ENCODE results near the gene NOXO1. TPM values are rescaled to one million over a fixed set of nuclear protein-coding genes. Genes with fewer than 3 reads are reported as not detected.
"Not testable (repeated sequence)": the region's sequence is repeated elsewhere in the genome, so short reads cannot be mapped to it uniquely, and the experiment has no call there.

Gene NOXO1
- polyA plus RNA-seq, 1 experiment, result not detected

GRCh38 chr16:1963806-1964505, 17.3 kb downstream of the NOXO1 start:
- DNase-seq (ENCODE audit: low read depth, low spot score), result no peak
- CTCF ChIA-PET, result interaction anchor here (0.7 to 0.9 kb wide), 2 partner anchors 245 to 1622 kb away, joined by 4 to 6 read pairs; no protein-coding TSS in a partner anchor
- H3K27ac ChIP-seq (ENCODE audit: low read depth, low read length), result peak overlapping the region; percentile 75
- H3K9me3 ChIP-seq (ENCODE audit: control insufficient read depth, insufficient read depth, low read length), result no peaks in the 10 kb centered on the region; the same call in 1 of the 2 replicates
- no peak for TF ChIP-seq CTCF (IDR thresholded peaks at IDR 0.05; ENCODE audit: low read depth, low read length)
- peak overlapping the region; percentile 90 for H3K4me3 ChIP-seq (ENCODE audit: low read depth, low read length)
- no peaks in the 10 kb centered on the region for H3K27me3 ChIP-seq (ENCODE audit: control insufficient read depth, insufficient read depth, low read length)
- POLR2A ChIA-PET, result interaction anchor here (0.6 to 2.0 kb wide), 38 partner anchors 8 to 772 kb away, joined by 3 to 20 read pairs (median 5); partner anchors contain the start of genes ECI1, FAHD1, GFER and HAGH

- H3K27ac ChIP-seq (ENCODE audit: low read depth, low read length); DNase-seq (ENCODE audit: low read depth, low spot score); CTCF ChIA-PET; H3K27me3 ChIP-seq (ENCODE audit: control insufficient read depth, insufficient read depth, low read length); H3K9me3 ChIP-seq (ENCODE audit: control insufficient read depth, insufficient read depth, low read length): not testable (repeated sequence)
- POLR2A ChIA-PET, result interaction anchor here (1.0 to 1.7 kb wide), 3 partner anchors 9 to 193 kb away, joined by 3 to 8 read pairs (median 3); partner anchors contain the start of genes TBL3 and TRAF7
- peak overlapping the region; percentile 90 for H3K4me3 ChIP-seq (ENCODE audit: low read depth, low read length)
Measured at GRCh38 chr16:1962161-1963153, 18.8 kb downstream of the NOXO1 start.

DNA sequence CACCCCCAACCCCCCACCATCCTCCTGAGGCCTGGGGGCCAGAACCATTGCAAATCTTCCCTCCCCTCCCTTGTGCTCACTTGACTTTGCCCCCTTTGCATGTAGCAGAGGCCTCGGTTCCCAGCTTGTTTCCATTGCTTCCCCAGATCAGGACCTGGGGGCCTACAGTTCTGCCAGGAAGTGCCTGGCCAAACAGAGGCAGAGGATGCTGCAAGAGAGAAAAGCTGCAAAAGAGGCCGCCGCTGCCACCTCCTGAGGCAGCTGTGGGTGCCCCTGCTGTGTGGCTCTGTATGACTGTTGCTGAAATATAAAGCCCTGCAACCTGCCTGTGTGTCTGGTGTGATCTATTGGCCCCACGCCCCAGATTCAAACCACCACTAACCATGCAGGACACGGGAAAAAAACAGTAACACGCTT, 19.6 kb downstream of the NOXO1 start:
- POLR2A ChIA-PET, result interaction anchor here (1.0 to 1.7 kb wide), 3 partner anchors 9 to 194 kb away, joined by 3 to 8 read pairs (median 4); partner anchors contain the start of genes MSRB1, TBL3 and TRAF7
- no peak for DNase-seq (ENCODE audit: low read depth, low spot score)
- CTCF ChIA-PET, result interaction anchor here (1.7 kb wide), 1 partner anchor 179 kb away, joined by 5 read pairs; no protein-coding TSS in a partner anchor
- TF ChIP-seq CTCF (IDR thresholded peaks at IDR 0.05; ENCODE audit: low read depth, low read length), result no peak
- peaks cover 3% of the 10 kb centered on the region; the same call in 1 of the 2 replicates for H3K9me3 ChIP-seq (ENCODE audit: control insufficient read depth, insufficient read depth, low read length)
- H3K27me3 ChIP-seq (ENCODE audit: control insufficient read depth, insufficient read depth, low read length), result no peaks in the 10 kb centered on the region
- no peak overlapping the region for H3K27ac ChIP-seq (ENCODE audit: low read depth, low read length)
- no peak overlapping the region for H3K4me3 ChIP-seq (ENCODE audit: low read depth, low read length)

DNA sequence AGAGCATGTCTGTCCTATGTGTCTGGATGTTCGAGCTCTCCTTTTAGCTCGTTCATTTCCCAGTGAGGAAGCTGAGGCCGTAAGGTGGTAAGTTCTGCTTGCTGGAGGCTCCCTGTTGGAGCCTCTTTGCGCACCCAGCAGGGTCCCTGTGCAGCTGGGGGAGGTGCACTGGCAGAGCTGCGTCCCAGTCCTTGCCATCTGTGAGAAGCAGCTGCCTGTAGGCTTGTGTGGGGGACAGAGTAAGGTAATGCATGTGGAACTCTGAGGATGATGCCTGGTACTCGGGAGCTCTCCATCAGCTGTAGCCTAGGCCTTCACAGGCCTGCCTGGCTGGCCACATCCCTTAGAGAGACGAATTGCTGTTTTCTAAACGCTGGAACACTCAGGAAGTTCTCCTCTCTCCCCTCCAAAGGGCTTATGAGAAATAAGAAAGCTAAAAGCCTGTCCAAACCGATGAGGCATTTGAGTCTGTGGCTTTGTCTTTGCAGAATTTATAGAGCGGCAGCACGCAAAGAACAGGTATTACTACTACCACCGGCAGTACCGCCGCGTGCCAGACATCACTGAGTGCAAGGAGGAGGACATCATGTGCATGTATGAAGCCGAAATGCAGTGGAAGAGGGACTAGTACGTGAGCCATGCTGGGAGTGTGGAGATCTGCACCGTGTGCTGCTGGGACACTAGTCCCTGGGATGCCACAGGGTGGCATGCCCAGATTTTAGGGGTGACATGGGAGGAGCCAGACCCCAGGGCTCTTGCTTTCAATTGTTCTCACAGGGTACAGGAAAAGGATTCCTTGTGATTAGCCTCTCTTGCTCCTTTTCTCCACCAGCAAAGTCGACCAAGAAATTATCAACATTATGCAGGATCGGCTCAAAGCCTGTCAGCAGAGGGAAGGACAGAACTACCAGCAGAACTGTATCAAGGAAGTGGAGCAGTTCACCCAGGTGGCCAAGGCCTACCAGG, 20.3 kb downstream of the NOXO1 start:
- CTCF ChIA-PET, result interaction anchor here (1.7 kb wide), 1 partner anchor 180 kb away, joined by 5 read pairs; no protein-coding TSS in a partner anchor
- H3K27ac ChIP-seq (ENCODE audit: low read depth, low read length), result peak overlapping the region; percentile 40
- no peak for DNase-seq (ENCODE audit: low read depth, low spot score)
- peak overlapping the region; percentile 86 for H3K4me3 ChIP-seq (ENCODE audit: low read depth, low read length)
- TF ChIP-seq CTCF (IDR thresholded peaks at IDR 0.05; ENCODE audit: low read depth, low read length), result no peak
- H3K9me3 ChIP-seq (ENCODE audit: control insufficient read depth, insufficient read depth, low read length), result peaks cover 3% of the 10 kb centered on the region; the same call in 1 of the 2 replicates
- POLR2A ChIA-PET, result interaction anchor here (0.6 to 1.7 kb wide), 6 partner anchors 10 to 194 kb away, joined by 3 to 9 read pairs (median 6); partner anchors contain the start of genes MSRB1, RAB26, TBL3 and TRAF7
- H3K27me3 ChIP-seq (ENCODE audit: control insufficient read depth, insufficient read depth, low read length), result no peaks in the 10 kb centered on the region

Data from AG04450 (cell line).